Liver (tissue), 9 donors: ENCODE results near the gene TPD52L3. TPM values are rescaled to one million over a fixed set of nuclear protein-coding genes. Genes with fewer than 3 reads are reported as not detected.

Experiments used
- DNase-seq: peaks from one replicate; pipeline ENCODE4 v3.0.0-alpha.2; 2017; ENCODE audit warnings: low spot score
- H3K27ac ChIP-seq, 2 donors: one replicate each; pipeline ENCODE4 v1.7.0; 2013; ENCODE audit warnings: inconsistent platforms in 2 of 2, low read length in 2 of 2, control low read depth in 1 of 2, low read depth in 1 of 2, mild to moderate bottlenecking in 1 of 2
- H3K27me3 ChIP-seq, 4 donors: one replicate each; pipeline versions ENCODE4 v1.6.1 to v1.7.0; 2013; ENCODE audit warnings: low read length in 3 of 4, inconsistent platforms in 1 of 4, mild to moderate bottlenecking in 1 of 4, moderate library complexity in 1 of 4; ENCODE audit not compliant: control insufficient read depth in 4 of 4, insufficient read depth in 4 of 4
- H3K36me3 ChIP-seq, 4 donors: one replicate each; pipeline versions ENCODE4 v1.6.1 to v1.7.0; 2013; ENCODE audit warnings: low read length in 3 of 4, mild to moderate bottlenecking in 3 of 4, low read depth in 1 of 4, moderate library complexity in 1 of 4; ENCODE audit not compliant: control insufficient read depth in 4 of 4, insufficient read depth in 3 of 4
- H3K4me1 ChIP-seq, 4 donors: one replicate each; pipeline versions ENCODE4 v1.6.1 to v1.7.0; 2013; ENCODE audit warnings: low read length in 3 of 4, mild to moderate bottlenecking in 3 of 4, moderate library complexity in 1 of 4; ENCODE audit not compliant: control insufficient read depth in 4 of 4, insufficient read depth in 4 of 4
- H3K4me3 ChIP-seq, 3 donors: one replicate each; pipeline versions ENCODE4 v1.6.1 to v1.7.0; 2013; ENCODE audit warnings: low read length in 3 of 3, control low read depth in 1 of 3, low read depth in 1 of 3, mild to moderate bottlenecking in 1 of 3
- H3K9ac ChIP-seq, 2 donors: one replicate each; pipeline ENCODE4 v1.7.0; 2013; ENCODE audit warnings: low read length in 2 of 2, mild to moderate bottlenecking in 2 of 2, moderate library complexity in 2 of 2, control low read depth in 1 of 2, low read depth in 1 of 2
- H3K9me3 ChIP-seq, 4 donors: one replicate each; pipeline versions ENCODE4 v1.6.1 to v1.7.0; 2013; ENCODE audit warnings: low read length in 3 of 4; ENCODE audit not compliant: control insufficient read depth in 4 of 4
- ATF3 ChIP-seq: IDR thresholded peaks from 2 replicates; pipeline ENCODE4 v1.6.1; 2016; ENCODE audit warnings: antibody characterized with exemption
- CTCF ChIP-seq: fragments of 150-350 bp; IDR thresholded peaks from 2 replicates; pipeline ENCODE4 v1.5.1; 2017; ENCODE audit warnings: improper control_type of control experiment, low read depth, low read length; ENCODE audit not compliant: missing input control
- EGR1 ChIP-seq, 2 donors: IDR thresholded peaks; 2 replicates each; pipeline ENCODE4 v1.6.1; 2016 to 2018; ENCODE audit warnings: antibody characterized with exemption in 2 of 2, low read depth in 2 of 2
- FOXA1 ChIP-seq: IDR thresholded peaks from 2 replicates; pipeline ENCODE4 v1.6.1; 2016; ENCODE audit warnings: antibody characterized with exemption
- FOXA2 ChIP-seq: IDR thresholded peaks from 2 replicates; pipeline ENCODE4 v1.6.1; 2016; ENCODE audit warnings: antibody characterized with exemption
- GABPA ChIP-seq, 2 donors: IDR thresholded peaks in 1 of 2; conservative IDR thresholded peaks in 1 of 2; 2 replicates each; pipeline ENCODE4 v1.6.1; 2016; ENCODE audit warnings: antibody characterized with exemption in 2 of 2, mild to moderate bottlenecking in 1 of 2, moderate library complexity in 1 of 2
- HNF4G ChIP-seq: IDR thresholded peaks from 2 replicates; pipeline ENCODE4 v1.6.1; 2016; ENCODE audit warnings: antibody characterized with exemption
- JUND ChIP-seq, 2 donors: IDR thresholded peaks; 2 replicates each; pipeline ENCODE4 v1.6.1; 2016; ENCODE audit warnings: antibody characterized with exemption in 2 of 2
- NR2F2 ChIP-seq: IDR thresholded peaks from 2 replicates; pipeline ENCODE4 v1.6.1; 2016; ENCODE audit warnings: antibody characterized with exemption
- RAD21 ChIP-seq, 2 donors: IDR thresholded peaks; 2 replicates each; pipeline ENCODE4 v1.6.1; 2016; ENCODE audit warnings: antibody characterized with exemption in 2 of 2, mild to moderate bottlenecking in 2 of 2
- REST ChIP-seq: IDR thresholded peaks from 2 replicates; pipeline ENCODE4 v1.6.1; 2016; ENCODE audit warnings: antibody characterized with exemption, mild to moderate bottlenecking
- RXRA ChIP-seq, 2 donors: IDR thresholded peaks; 2 replicates each; pipeline ENCODE4 v1.6.1; 2017 to 2018; ENCODE audit warnings: antibody characterized with exemption in 2 of 2, mild to moderate bottlenecking in 1 of 2
- SP1 ChIP-seq: IDR thresholded peaks from 2 replicates; pipeline ENCODE4 v1.6.1; 2018; ENCODE audit warnings: antibody characterized with exemption, mild to moderate bottlenecking
- TAF1 ChIP-seq: conservative IDR thresholded peaks from 2 replicates; pipeline ENCODE4 v1.6.1; 2016; ENCODE audit warnings: antibody characterized with exemption, mild to moderate bottlenecking
- YY1 ChIP-seq: IDR thresholded peaks from 2 replicates; pipeline ENCODE4 v1.6.1; 2016; ENCODE audit warnings: antibody characterized with exemption, mild to moderate bottlenecking
- ZBTB33 ChIP-seq: IDR thresholded peaks from 2 replicates; pipeline ENCODE4 v1.6.1; 2016; ENCODE audit warnings: antibody characterized with exemption
- WGBS: extraction: QIAGEN DNeasy Blood & Tissue Kit; methylation state at CpG from one replicate; pipeline ENCODE4 v1.1.7; 2013; 5-methylcytosine and 5-hydroxymethylcytosine counted together
- polyA plus RNA-seq, 2 donors: library from polyadenylated mRNA; stranded (reverse) in 1 of 2; unstranded in 1 of 2; fragments of 200-250 nt in 1 of 2; fragments of >200 nt in 1 of 2; fragmentation: Nextera tagmentation in 1 of 2; extraction: Ambion mirVana in 1 of 2; gene quantifications; one replicate each; pipeline versions ENCODE4 v1.2.1 to v1.2.3, GENCODE V29; 2013 to 2015
- total RNA-seq, 2 donors: library from RNA; depleted of rRNA; stranded (reverse); fragments of >200 nt; gene quantifications; one replicate each; pipeline ENCODE4 v1.2.3, GENCODE V29; 2014
- donor health status: healthy.
- donor health status: healthy.
- donor health status: healthy.
- donor health status: healthy.
- donor health status: healthy.

The TPD52L3 gene
- total and polyA plus RNA-seq, 4 donors: not detected

GRCh38 chr9:6355728-6356127, 27.6 kb downstream of the TPD52L3 start (continued):
- TF ChIP-seq REST (no peak), TAF1 (no peak)

GRCh38 chr9:6356441-6356840, 28.3 kb downstream of the TPD52L3 start:
- Histone ChIP-seq H3K9ac (no peak overlapping the region), H3K27ac (no peak overlapping the region), H3K4me1 (no peaks in the 10 kb centered on the region), H3K36me3 (no peaks in the 10 kb centered on the region), H3K9me3 (no peaks in the 10 kb centered on the region), H3K4me3 (no peak overlapping the region), H3K27me3 (no peaks in the 10 kb centered on the region)
- DNase-seq: no peak
- TF ChIP-seq NR2F2 (no peak), YY1 (no peak), HNF4G (no peak), FOXA2 (no peak), TAF1 (no peak), SP1 (no peak), CTCF (no peak)
- 94% methylated on average over 1 of the region's 1 CpG for WGBS

- DNase-seq: no peak
- no peak for TF ChIP-seq JUND (IDR thresholded peaks at IDR 0.05)
- TF ChIP-seq CTCF: no peak
- TF ChIP-seq ZBTB33: no peak
- TF ChIP-seq TAF1: no peak
- no peak for TF ChIP-seq HNF4G
- TF ChIP-seq FOXA1: no peak
- TF ChIP-seq SP1: no peak
- no peak for TF ChIP-seq GABPA (IDR thresholded peaks at IDR 0.05 in 1 of 2, conservative IDR thresholded peaks at IDR 0.05 in 1 of 2)
- no peak for TF ChIP-seq REST
- no peak for TF ChIP-seq EGR1 (IDR thresholded peaks at IDR 0.05; ENCODE audit: low read depth in 2 of 2)
- no peak for TF ChIP-seq RAD21 (IDR thresholded peaks at IDR 0.05)
- no peak for TF ChIP-seq RXRA (IDR thresholded peaks at IDR 0.05)
- TF ChIP-seq ATF3: no peak
- TF ChIP-seq YY1: no peak
- TF ChIP-seq NR2F2: no peak
- TF ChIP-seq FOXA2: no peak
- no peaks in the 10 kb centered on the region for H3K9me3 ChIP-seq
- H3K36me3 ChIP-seq: no peaks in the 10 kb centered on the region
- H3K27me3 ChIP-seq: no peaks in the 10 kb centered on the region
- no peak overlapping the region for H3K4me3 ChIP-seq
- WGBS: 95% methylated on average over 1 of the region's 1 CpG
- no peaks in the 10 kb centered on the region for H3K4me1 ChIP-seq
- no peak overlapping the region for H3K27ac ChIP-seq
- no peak overlapping the region for H3K9ac ChIP-seq
Measured at GRCh38 chr9:6356904-6357303, 28.7 kb downstream of the TPD52L3 start.
